ENCODE measurements around the gene KRT6A. TPM values are rescaled to one million over a fixed set of nuclear protein-coding genes. Genes with fewer than 3 reads are reported as not detected.
"Not testable (repeated sequence)": the region's sequence is repeated elsewhere in the genome, so short reads cannot be mapped to it uniquely, and the experiment has no call there.

KRT6A gene
- total RNA-seq, 3 donors from 2014 or later = 1.4 TPM; not detected in 2

DNA sequence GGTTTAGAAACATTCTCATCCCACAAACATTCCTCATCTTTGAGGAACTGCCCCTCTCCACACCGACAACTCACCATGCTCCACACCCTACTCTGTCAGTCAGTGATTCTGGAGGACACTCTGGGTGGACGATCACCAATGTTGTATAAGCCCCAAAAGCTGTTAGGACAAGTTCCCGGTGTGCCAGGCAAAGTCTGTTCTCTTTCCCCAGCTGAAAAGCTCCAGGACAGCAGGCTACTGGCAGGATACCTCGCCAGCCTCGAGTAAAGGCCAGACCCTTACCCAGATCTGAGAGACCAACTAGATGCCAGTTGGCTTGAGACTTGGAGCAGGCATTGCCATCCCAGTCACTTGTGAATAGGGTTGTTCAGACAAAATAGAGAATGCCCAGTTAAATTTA is 15.2 kb upstream of the KRT6A start:
- H3K4me1 ChIP-seq (ENCODE audit: low read depth) = no peaks in the 10 kb centered on the region
- H3K4me3 ChIP-seq = no peak overlapping the region
- ATAC-seq (no peak), DNase-seq (no peak)
- intact Hi-C loops (cut with DNase I, micrococcal nuclease) = loop anchor here (10.0 kb wide), 1 partner anchor 133 kb away; no protein-coding TSS in a partner anchor
- no peaks in the 10 kb centered on the region for H3K36me3 ChIP-seq (ENCODE audit: low read depth)
- TF ChIP-seq, protein P1, sequence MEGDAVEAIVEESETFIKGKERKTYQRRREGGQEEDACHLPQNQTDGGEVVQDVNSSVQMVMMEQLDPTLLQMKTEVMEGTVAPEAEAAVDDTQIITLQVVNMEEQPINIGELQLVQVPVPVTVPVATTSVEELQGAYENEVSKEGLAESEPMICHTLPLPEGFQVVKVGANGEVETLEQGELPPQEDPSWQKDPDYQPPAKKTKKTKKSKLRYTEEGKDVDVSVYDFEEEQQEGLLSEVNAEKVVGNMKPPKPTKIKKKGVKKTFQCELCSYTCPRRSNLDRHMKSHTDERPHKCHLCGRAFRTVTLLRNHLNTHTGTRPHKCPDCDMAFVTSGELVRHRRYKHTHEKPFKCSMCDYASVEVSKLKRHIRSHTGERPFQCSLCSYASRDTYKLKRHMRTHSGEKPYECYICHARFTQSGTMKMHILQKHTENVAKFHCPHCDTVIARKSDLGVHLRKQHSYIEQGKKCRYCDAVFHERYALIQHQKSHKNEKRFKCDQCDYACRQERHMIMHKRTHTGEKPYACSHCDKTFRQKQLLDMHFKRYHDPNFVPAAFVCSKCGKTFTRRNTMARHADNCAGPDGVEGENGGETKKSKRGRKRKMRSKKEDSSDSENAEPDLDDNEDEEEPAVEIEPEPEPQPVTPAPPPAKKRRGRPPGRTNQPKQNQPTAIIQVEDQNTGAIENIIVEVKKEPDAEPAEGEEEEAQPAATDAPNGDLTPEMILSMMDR (IDR thresholded peaks at IDR 0.05) = no peak
- no peaks in the 10 kb centered on the region for H3K9me3 ChIP-seq

DNA sequence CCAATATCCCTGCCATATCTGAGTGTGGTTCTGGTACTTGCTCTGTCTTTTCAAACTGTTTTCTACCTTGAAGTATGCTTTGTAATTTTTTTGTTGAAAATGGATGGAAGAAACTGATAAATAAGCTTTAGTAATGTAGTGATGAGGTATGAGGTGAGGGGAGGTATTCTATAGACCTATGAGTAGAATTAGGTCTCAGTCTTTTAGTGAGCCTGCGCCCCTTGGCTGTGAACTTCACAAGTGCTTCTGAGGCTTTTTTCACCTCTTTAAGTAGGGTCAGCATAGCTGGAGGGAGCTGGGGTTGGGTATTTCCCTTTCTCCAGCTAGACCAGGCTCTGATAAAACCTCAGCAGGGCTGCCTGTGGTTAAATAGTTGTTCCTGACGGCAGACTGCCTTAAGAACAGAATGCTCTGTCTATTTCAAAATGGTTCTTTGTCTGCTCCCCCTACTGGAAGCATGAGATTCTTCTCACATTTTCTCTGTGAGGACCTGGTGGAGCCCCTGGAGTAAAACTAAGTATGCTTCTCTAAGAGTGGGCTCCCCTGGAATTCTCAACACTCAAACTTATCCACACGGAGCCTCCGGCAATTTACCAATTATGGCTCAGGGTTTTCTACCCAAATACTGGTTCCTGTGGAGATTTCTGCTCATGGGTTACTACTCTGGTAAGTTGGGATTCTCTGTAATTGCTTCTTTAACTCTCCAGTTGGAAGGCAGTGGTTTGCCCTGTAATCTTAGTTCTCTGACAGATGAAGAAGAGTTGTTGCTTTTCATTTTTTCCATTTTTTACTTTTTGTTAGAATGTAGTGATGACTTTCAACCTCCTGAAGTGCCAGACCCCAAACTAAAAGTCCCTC is 14.0 kb upstream of the KRT6A start:
- ATAC-seq (peak; percentile 26), DNase-seq (peak in 1 of 3 donors; percentile 14)
- TF ChIP-seq, protein P1 (IDR thresholded peaks at IDR 0.05) = no peak
- intact Hi-C loops (cut with DNase I, micrococcal nuclease) = loop anchor here (10.0 kb wide), 1 partner anchor 132 kb away; no protein-coding TSS in a partner anchor
- H3K4me3 ChIP-seq = no peak overlapping the region
- H3K4me1 ChIP-seq (ENCODE audit: low read depth) = no peaks in the 10 kb centered on the region
- H3K36me3 ChIP-seq (ENCODE audit: low read depth) = no peaks in the 10 kb centered on the region
- H3K9me3 ChIP-seq = no peaks in the 10 kb centered on the region

DNA sequence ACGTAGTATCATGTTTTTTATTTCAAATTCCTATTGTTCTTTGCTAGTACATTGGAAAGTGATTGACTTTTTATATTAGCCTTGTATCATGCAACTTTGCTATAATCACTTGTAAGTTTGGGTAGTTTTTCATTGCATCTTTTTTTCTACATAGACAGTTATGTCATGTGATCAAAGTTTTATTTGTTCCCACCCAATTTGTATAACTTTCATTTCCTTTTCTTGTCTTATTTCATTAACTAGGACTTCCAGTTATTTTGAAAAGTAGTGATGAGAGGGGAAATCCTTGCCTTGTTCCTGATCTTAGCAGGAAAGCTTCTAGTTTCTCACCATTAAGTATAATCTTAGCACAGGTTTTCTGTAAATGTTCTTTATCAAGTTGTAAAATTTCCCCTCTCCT is 9.8 kb upstream of the KRT6A start:
- no peaks in the 10 kb centered on the region for H3K9me3 ChIP-seq
- TF ChIP-seq, protein P1 (IDR thresholded peaks at IDR 0.05) = no peak
- intact Hi-C loops (cut with DNase I, micrococcal nuclease) = loop anchor here (10.0 kb wide), 1 partner anchor 128 kb away; no protein-coding TSS in a partner anchor
- H3K4me3 ChIP-seq = no peak overlapping the region
- no peaks in the 10 kb centered on the region for H3K36me3 ChIP-seq (ENCODE audit: low read depth)
- ATAC-seq = no peak
- DNase-seq = no peak
- H3K4me1 ChIP-seq (ENCODE audit: low read depth) = no peaks in the 10 kb centered on the region

DNA sequence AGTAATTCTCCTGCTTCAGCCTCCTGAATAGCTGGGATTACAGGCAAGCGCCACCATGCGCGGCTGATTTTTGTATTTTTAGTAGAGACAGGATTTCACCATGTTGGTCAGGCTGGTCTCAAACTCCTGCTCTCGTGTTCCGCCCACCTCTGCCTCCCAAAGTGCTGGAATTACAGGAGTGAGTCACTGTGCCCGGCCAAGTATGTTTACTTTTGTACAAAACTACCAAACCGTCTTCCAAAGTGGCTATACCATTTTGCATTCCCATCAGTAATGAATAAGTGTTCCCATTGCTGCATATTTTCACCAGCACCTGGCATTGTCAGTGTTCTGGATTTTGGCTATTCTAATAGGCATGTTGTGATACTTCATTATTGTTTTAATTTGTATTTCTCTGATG is 8.4 kb upstream of the KRT6A start:
- ATAC-seq (no peak), DNase-seq (no peak)
- Histone ChIP-seq H3K4me3 (no peak overlapping the region), H3K36me3 (ENCODE audit: low read depth) (no peaks in the 10 kb centered on the region), H3K4me1 (ENCODE audit: low read depth) (no peaks in the 10 kb centered on the region), H3K9me3 (no peaks in the 10 kb centered on the region)
- intact Hi-C loops (cut with DNase I, micrococcal nuclease) = loop anchor here (10.0 kb wide), 1 partner anchor 127 kb away; no protein-coding TSS in a partner anchor
- TF ChIP-seq, protein P1 (IDR thresholded peaks at IDR 0.05) = no peak

DNA sequence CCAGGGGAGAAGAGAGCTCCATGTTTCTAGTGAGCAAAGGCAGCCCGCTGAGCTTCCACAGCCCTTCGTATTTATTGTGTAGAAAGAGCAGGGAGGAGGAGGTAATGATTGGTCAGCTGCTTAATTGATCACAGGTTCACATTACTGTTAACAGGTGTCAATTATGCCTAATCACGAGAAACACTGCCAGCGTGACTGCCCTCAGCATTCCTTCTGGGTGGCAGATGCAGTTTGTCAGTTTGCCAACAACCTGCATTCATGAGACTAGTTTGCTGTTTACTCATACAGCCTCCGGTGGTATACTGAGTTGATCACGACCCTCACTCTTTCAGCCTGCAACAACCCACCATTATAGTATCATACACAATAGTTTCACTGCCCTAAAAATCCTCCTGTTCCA is 7.5 kb upstream of the KRT6A start:
- not testable (repeated sequence) for H3K36me3 ChIP-seq (ENCODE audit: low read depth); H3K9me3 ChIP-seq; H3K4me1 ChIP-seq (ENCODE audit: low read depth); ATAC-seq; H3K4me3 ChIP-seq; DNase-seq
- intact Hi-C loops (cut with DNase I, micrococcal nuclease) = loop anchor here (10.0 kb wide), 1 partner anchor 126 kb away; no protein-coding TSS in a partner anchor

Measured in mucosa of descending colon (tissue), 3 donors.